ENCODE data around the gene MPI. TPM values are rescaled to one million over a fixed set of nuclear protein-coding genes. Genes with fewer than 3 reads are reported as not detected.
"Not testable (repeated sequence)": the region's sequence is repeated elsewhere in the genome, so short reads cannot be mapped to it uniquely, and the experiment has no call there.

Gene MPI
- total RNA-seq, 4 donors from 2014 or later, result 52.0 to 221 (median 174) TPM

DNA sequence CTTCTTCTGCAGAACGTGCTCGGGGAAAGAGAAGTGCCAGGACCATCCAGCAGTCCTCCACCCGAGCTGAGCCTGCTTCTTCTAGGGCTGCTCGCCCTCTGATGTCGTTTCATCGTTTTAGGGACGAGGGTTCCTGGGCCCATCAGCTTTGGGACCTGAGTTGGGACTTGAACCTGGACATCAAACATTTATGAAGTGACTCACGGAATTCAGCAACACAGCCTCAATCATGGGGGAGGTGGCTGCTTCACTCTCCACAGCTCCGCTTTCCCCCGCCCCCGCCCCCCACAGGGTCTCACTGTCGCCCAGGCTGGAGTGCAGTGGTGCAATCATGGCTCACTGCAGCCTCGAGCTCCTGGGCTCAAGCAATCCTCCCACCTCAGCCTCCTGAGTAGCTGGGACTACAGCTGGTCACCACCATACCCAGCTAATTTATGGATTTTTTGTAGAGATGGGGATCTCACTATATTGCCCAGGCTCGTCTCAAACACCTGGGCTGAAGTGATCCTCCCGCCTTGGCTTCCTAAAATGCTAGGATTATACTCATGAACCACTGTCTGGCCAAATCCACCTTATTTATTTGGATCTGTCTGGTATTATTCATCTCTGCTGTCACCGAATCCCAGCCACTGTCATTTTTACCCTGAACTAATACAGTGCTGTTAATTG, 16.0 kb upstream of the MPI start:
- Histone ChIP-seq H3K27ac (peak overlapping the region; percentile 91 to 98 (median 94)), H3K4me1 (peaks cover 3 to 36% (median 27%) of the 10 kb centered on the region in 4 donors), H3K36me3 (no peaks in the 10 kb centered on the region), H3K4me3 (peak overlapping the region; percentile 66 to 89 (median 78)), H3K9me3 (no peaks in the 10 kb centered on the region), H3K27me3 (no peaks in the 10 kb centered on the region)
- DNase-seq, result peak in 1 of 3 donors; percentile 55
- TF ChIP-seq, protein P1, sequence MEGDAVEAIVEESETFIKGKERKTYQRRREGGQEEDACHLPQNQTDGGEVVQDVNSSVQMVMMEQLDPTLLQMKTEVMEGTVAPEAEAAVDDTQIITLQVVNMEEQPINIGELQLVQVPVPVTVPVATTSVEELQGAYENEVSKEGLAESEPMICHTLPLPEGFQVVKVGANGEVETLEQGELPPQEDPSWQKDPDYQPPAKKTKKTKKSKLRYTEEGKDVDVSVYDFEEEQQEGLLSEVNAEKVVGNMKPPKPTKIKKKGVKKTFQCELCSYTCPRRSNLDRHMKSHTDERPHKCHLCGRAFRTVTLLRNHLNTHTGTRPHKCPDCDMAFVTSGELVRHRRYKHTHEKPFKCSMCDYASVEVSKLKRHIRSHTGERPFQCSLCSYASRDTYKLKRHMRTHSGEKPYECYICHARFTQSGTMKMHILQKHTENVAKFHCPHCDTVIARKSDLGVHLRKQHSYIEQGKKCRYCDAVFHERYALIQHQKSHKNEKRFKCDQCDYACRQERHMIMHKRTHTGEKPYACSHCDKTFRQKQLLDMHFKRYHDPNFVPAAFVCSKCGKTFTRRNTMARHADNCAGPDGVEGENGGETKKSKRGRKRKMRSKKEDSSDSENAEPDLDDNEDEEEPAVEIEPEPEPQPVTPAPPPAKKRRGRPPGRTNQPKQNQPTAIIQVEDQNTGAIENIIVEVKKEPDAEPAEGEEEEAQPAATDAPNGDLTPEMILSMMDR (IDR thresholded peaks at IDR 0.05), result no peak
- no peak for TF ChIP-seq POLR2A (IDR thresholded peaks at IDR 0.05)

DNA sequence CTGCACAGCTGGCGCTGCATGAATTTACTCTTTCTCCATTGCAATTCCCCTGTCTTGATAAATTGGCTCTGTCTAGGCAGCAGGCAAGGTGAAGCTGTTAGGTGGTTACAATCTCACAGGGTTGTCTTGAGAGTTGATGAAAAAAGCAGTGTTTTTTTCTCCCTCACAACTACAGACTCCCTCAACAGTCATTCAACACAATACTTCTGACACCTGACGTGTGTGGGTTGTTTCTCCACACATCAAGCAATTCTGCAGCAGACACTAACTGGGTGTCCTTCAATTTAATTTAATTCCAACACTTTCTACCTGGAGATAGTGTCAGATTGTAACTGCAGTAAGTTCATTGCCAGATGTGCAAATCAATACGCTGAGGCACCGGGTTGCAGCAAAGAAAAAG, 11.6 kb upstream of the MPI start:
- Histone ChIP-seq H3K27ac (no peak overlapping the region), H3K36me3 (no peaks in the 10 kb centered on the region), H3K9me3 (no peaks in the 10 kb centered on the region), H3K4me3 (no peak overlapping the region), H3K4me1 (no peaks in the 10 kb centered on the region), H3K27me3 (no peaks in the 10 kb centered on the region)
- TF ChIP-seq POLR2A (IDR thresholded peaks at IDR 0.05), result no peak
- TF ChIP-seq, protein P1 (IDR thresholded peaks at IDR 0.05), result no peak
- DNase-seq, result no peak

DNA sequence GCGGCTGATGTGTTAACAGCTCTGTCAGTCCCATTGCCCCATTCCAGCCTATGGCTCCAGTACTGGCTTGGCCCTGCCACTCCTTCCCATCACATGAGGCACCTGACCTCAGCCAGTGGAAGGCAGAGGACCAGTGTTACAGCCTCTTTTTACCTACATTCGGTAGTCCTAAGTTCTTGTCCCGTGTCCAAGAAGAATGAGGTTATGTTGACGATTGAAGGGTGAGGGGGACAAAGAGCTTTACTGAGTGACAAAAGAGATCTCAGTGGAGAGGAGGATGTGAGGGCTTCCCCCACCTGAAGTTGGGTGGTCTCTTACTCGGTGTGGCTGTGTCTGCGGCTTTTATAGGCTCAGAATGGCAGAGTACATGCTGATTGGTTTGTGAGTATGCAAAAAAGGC, 7.3 kb upstream of the MPI start:
- Histone ChIP-seq H3K36me3 (no peaks in the 10 kb centered on the region), H3K9me3 (no peaks in the 10 kb centered on the region), H3K27me3 (no peaks in the 10 kb centered on the region), H3K4me3 (no peak overlapping the region), H3K27ac (no peak overlapping the region), H3K4me1 (no peaks in the 10 kb centered on the region)
- DNase-seq, result no peak
- TF ChIP-seq, protein P1 (IDR thresholded peaks at IDR 0.05), result no peak
- no peak for TF ChIP-seq POLR2A (IDR thresholded peaks at IDR 0.05)

DNA sequence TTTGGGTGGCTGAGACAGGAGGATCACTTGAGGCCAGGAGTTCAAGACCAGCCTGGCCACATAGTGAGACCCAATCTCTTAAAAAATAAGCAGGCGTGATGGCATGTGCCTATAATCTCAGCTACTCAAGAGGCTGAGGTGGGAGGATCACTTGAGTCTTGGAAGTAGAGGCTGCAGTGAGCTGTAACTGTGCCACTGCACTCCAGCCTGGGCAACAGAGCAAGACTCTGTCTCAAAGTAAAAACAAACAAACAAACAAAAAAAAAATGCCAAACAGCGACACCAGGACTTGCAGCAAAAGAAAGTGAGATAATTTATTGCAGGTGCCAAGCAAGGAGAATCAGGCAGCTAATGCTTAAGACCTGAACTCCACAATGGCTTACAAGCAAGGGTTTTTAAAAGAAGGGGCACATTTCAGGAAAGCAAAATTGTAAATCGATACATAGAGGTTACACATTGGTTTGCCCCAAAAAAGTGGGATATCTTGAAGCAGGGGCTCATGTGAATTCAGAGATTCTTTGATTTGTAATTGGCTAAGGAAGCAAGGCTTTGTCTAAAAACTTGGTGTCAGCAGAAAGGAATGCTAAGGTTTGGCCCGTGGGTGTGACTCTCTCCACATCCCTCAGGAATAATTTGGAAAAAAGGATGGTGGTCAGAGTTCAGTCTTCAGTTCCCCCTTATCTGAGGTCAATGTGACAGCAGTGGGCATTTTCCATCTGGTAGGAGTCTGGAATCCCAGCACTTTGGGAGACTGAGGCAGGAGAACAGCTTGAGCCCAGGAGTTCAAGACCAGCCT, 5.2 kb upstream of the MPI start:
- Histone ChIP-seq H3K4me1 (peaks cover 0 to 8% (median 0%) of the 10 kb centered on the region in 4 donors), H3K27me3 (no peaks in the 10 kb centered on the region), H3K9me3 (no peaks in the 10 kb centered on the region), H3K4me3 (no peak overlapping the region), H3K36me3 (no peaks in the 10 kb centered on the region), H3K27ac (no peak overlapping the region)
- TF ChIP-seq POLR2A (IDR thresholded peaks at IDR 0.05), result no peak
- TF ChIP-seq, protein P1 (IDR thresholded peaks at IDR 0.05), result no peak
- DNase-seq, result no peak

DNA sequence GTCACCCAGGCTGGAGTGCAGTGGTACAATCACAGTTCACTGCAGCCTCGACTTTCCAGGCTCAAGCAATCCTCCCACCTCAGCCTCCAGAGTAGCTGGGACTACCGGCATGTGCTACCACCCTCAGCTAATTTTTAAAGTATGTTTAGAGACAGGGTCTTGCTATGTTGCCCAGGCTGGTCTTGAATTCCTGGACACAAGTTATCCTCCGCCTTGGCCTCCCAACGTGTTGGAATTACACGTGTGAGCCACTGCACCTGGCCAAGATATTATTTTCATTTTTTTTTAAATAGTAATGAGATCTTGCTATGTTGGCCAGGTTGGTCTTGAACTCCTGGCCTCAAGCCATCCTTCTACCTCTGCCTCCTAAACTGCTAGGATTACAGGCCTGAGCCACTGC, 4.4 kb upstream of the MPI start:
- Histone ChIP-seq H3K4me3 (no peak overlapping the region), H3K27ac (no peak overlapping the region), H3K4me1 (peaks cover 0 to 10% (median 3%) of the 10 kb centered on the region in 4 donors), H3K9me3 (no peaks in the 10 kb centered on the region), H3K36me3 (no peaks in the 10 kb centered on the region), H3K27me3 (no peaks in the 10 kb centered on the region)
- no peak for DNase-seq
- TF ChIP-seq POLR2A (IDR thresholded peaks at IDR 0.05), result no peak
- TF ChIP-seq, protein P1 (IDR thresholded peaks at IDR 0.05), result no peak

DNA sequence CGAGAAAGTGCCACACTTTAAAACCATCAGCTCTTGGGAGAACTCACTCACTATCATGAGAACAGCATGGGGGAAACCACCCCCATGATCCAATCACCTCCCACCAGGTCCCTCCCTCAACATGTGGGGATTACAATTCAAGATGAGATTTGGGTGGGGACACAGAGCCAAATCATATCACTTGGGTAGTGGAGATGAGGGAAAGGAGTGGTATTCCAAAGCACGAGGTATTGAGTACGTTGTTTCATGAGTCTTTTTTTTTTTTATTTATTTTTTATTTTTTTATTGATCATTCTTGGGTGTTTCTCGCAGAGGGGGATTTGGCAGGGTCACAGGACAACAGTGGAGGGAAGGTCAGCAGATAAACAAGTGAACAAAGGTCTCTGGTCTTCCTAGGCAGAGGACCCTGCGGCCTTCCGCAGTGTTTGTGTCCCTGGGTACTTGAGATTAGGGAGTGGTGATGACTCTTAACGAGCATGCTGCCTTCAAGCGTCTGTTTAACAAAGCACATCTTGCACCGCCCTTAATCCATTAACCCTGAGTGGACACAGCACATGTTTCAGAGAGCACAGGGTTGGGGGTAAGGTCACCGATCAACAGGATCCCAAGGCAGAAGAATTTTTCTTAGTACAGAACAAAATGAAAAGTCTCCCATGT, 2.2 kb upstream of the MPI start:
- DNase-seq, H3K4me3 ChIP-seq, H3K9me3 ChIP-seq, H3K27me3 ChIP-seq, H3K36me3 ChIP-seq, H3K27ac ChIP-seq: not testable (repeated sequence)
- H3K4me1 ChIP-seq, result peaks cover 0 to 30% (median 5%) of the 10 kb centered on the region in 4 donors

All from Peyer's patch (tissue), 4 donors.